HepG2 (cell line): Measurements from ENCODE around the gene XXYLT1. TPM values are rescaled to one million over a fixed set of nuclear protein-coding genes. Genes with fewer than 3 reads are reported as not detected.

Experiments
- AHR ChIP-seq: IDR thresholded peaks from 2 replicates; pipeline ENCODE4 v1.6.1; 2018; ENCODE audit warnings: missing genetic modification reagents, missing compliant biosample characterization
- ATF7 ChIP-seq, 2 experiments: fragments of 450-650 bp in 1 of 2; sonication (generic) in 1 of 2; formaldehyde crosslinking in 1 of 2; IDR thresholded peaks; 2 replicates each; pipeline versions ENCODE4 v1.4.0 to v1.6.1; 2016 to 2020; ENCODE audit warnings: antibody characterized with exemption in 1 of 2, mild to moderate bottlenecking in 1 of 2, missing genetic modification reagents in 1 of 2
- CBFB ChIP-seq: sonication (generic); formaldehyde crosslinking; IDR thresholded peaks from 2 replicates; pipeline ENCODE4 v1.4.0; 2020; ENCODE audit warnings: missing genetic modification reagents
- FOXK1 ChIP-seq: sonication (generic); formaldehyde crosslinking; IDR thresholded peaks from 2 replicates; pipeline ENCODE4 v1.4.0; 2020; ENCODE audit warnings: low read depth, missing genetic modification reagents, borderline replicate concordance
- JUN ChIP-seq: sonication (generic); formaldehyde crosslinking; IDR thresholded peaks from 2 replicates; pipeline ENCODE4 v1.4.0; 2020; ENCODE audit warnings: mild to moderate bottlenecking, missing genetic modification reagents
- KLF6 ChIP-seq: IDR thresholded peaks from 2 replicates; pipeline ENCODE4 v1.8.0; 2016; ENCODE audit warnings: missing biosample characterization, missing genetic modification reagents
- NFKBIZ ChIP-seq: IDR thresholded peaks from 2 replicates; pipeline ENCODE4 v1.6.1; 2018; ENCODE audit warnings: missing genetic modification reagents, missing compliant biosample characterization
- PHF21A ChIP-seq: sonication (generic); formaldehyde crosslinking; IDR thresholded peaks from 2 replicates; pipeline ENCODE4 v1.5.0; 2020; ENCODE audit warnings: mild to moderate bottlenecking, missing genetic modification reagents
- PLRG1 ChIP-seq: fragments of 450-650 bp; conservative IDR thresholded peaks from 2 replicates; pipeline ENCODE4 v1.6.1; 2016
- SAP130 ChIP-seq: IDR thresholded peaks from 2 replicates; pipeline ENCODE4 v1.6.1; 2016; ENCODE audit warnings: low read depth
- SOX13 ChIP-seq, 3 experiments: fragments of 450-650 bp in 1 of 3; sonication (generic) in 1 of 3; formaldehyde crosslinking in 1 of 3; IDR thresholded peaks in 2 of 3; conservative IDR thresholded peaks in 1 of 3; 2 replicates each; pipeline versions ENCODE4 v1.5.0 to v1.6.1; 2016 to 2020; ENCODE audit warnings: antibody characterized with exemption in 1 of 3, mild to moderate bottlenecking in 1 of 3, missing compliant biosample characterization in 1 of 3, missing genetic modification reagents in 1 of 3, moderate library complexity in 1 of 3
- ZNF251 ChIP-seq: sonication (generic); formaldehyde crosslinking; IDR thresholded peaks from 2 replicates; pipeline ENCODE4 v1.9.0; 2021; ENCODE audit warnings: mild to moderate bottlenecking, missing genetic modification reagents
- ZNF501 ChIP-seq: sonication (generic); formaldehyde crosslinking; IDR thresholded peaks from 2 replicates; pipeline ENCODE4 v1.5.1; 2020; ENCODE audit warnings: mild to moderate bottlenecking, moderate library complexity, missing genetic modification reagents
- polyA plus RNA-seq, 8 experiments: library from polyadenylated mRNA; depleted of rRNA in 3 of 8; stranded (reverse) in 7 of 8; unstranded in 1 of 8; fragments of >200 nt; fragmentation: Illumina TruSeq in 4 of 8; extraction: Trizol in 4 of 8; gene quantifications; 2 replicates each; pipeline versions ENCODE4 v1.2.1 to v1.2.3, GENCODE V29; 2011 to 2016; ENCODE audit warnings: low read depth in 4 of 8, missing spikeins in 1 of 8, mixed read lengths in 1 of 8; ENCODE audit not compliant: insufficient read depth in 1 of 8
- total RNA-seq, 5 experiments: library from RNA; depleted of rRNA; stranded (reverse); fragments of >200 nt; fragmentation: Illumina TruSeq; extraction: Trizol; gene quantifications; 2 replicates each; pipeline ENCODE4 v1.2.3, GENCODE V29; 2016; ENCODE audit warnings: low read depth in 1 of 5
- TF ChIP-seq, protein P1 (sequence below): sonication (generic); formaldehyde crosslinking; IDR thresholded peaks from one replicate; pipeline ENCODE4 v1.5.1; 2020; ENCODE audit warnings: mild to moderate bottlenecking, missing genetic modification reagents; ENCODE audit errors: not compliant biosample characterization
- TF ChIP-seq, protein P2 (sequence below): sonication (generic); formaldehyde crosslinking; IDR thresholded peaks from 2 replicates; pipeline ENCODE4 v1.9.0; 2022; ENCODE audit warnings: missing genetic modification reagents, mild to moderate bottlenecking, borderline replicate concordance
- TF ChIP-seq, protein P3 (sequence below): sonication (generic); formaldehyde crosslinking; IDR thresholded peaks from 2 replicates; pipeline ENCODE4 v1.9.0; 2021; ENCODE audit warnings: missing genetic modification reagents, borderline replicate concordance

Gene XXYLT1
- total and polyA plus RNA-seq, 2 of the 13 experiments (the other 11 are each of a cell fraction or from before 2014, with no cell fraction given): 17.7 to 19.0 TPM

DNA sequence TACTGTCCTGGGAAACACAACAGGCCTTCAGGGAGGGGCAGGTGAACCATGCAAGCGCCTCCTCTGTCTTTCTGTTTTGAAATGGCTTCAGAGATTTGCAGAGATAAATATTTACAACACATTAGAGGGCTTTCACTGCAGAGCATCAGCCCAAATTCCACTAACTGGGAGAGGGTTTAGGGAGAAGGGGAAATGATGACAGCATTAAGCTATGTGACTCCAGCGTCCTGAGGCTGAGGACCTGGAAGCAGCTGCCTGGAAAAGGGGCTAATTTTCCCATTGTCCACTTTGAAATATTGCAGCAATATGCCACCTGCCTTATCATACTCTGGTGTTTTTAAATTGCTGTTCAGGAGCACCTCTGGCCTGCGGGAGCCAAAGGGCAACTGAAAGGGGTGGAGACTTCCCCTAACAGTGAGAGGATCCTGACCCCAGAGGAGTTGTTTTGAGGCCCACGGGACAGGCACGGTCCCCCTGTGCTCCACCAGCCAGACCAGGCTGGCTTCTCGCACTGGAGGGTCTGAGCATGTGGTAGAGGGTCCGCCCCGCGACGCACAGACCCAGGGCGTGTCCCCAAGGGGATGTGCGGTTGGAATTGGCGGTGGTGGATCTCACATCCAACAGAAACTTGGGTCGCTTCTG is 110.6 kb downstream of the XXYLT1 start (continued):
- TF ChIP-seq, protein P1, sequence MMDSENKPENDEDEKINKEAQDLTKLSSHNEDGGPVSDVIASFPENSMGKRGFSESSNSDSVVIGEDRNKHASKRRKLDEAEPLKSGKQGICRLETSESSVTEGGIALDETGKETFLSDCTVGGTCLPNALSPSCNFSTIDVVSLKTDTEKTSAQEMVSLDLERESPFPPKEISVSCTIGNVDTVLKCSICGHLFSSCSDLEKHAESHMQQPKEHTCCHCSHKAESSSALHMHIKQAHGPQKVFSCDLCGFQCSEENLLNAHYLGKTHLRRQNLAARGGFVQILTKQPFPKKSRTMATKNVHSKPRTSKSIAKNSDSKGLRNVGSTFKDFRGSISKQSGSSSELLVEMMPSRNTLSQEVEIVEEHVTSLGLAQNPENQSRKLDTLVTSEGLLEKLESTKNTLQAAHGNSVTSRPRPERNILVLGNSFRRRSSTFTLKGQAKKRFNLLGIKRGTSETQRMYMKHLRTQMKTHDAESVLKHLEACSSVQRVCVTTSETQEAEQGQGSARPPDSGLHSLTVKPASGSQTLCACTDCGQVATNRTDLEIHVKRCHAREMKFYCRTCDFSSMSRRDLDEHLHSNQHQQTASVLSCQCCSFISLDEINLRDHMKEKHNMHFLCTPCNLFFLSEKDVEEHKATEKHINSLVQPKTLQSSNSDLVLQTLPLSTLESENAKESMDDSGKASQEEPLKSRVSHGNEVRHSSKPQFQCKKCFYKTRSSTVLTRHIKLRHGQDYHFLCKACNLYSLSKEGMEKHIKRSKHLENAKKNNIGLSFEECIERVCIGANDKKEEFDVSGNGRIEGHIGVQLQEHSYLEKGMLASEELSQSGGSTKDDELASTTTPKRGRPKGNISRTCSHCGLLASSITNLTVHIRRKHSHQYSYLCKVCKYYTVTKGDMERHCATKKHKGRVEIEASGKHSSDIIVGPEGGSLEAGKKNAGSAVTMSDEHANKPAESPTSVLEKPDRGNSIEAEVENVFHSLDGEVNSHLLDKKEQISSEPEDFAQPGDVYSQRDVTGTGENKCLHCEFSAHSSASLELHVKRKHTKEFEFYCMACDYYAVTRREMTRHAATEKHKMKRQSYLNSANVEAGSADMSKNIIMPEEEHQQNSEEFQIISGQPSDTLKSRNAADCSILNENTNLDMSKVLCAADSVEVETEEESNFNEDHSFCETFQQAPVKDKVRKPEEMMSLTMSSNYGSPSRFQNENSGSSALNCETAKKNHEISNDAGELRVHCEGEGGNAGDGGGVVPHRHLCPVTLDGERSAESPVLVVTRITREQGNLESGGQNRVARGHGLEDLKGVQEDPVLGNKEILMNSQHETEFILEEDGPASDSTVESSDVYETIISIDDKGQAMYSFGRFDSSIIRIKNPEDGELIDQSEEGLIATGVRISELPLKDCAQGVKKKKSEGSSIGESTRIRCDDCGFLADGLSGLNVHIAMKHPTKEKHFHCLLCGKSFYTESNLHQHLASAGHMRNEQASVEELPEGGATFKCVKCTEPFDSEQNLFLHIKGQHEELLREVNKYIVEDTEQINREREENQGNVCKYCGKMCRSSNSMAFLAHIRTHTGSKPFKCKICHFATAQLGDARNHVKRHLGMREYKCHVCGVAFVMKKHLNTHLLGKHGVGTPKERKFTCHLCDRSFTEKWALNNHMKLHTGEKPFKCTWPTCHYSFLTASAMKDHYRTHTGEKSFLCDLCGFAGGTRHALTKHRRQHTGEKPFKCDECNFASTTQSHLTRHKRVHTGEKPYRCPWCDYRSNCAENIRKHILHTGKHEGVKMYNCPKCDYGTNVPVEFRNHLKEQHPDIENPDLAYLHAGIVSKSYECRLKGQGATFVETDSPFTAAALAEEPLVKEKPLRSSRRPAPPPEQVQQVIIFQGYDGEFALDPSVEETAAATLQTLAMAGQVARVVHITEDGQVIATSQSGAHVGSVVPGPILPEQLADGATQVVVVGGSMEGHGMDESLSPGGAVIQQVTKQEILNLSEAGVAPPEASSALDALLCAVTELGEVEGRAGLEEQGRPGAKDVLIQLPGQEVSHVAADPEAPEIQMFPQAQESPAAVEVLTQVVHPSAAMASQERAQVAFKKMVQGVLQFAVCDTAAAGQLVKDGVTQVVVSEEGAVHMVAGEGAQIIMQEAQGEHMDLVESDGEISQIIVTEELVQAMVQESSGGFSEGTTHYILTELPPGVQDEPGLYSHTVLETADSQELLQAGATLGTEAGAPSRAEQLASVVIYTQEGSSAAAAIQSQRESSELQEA (CRISPR knock-in tag): no peak
- TF ChIP-seq FOXK1 (CRISPR knock-in tag) (peak; percentile 50; the same call in 1 of the 2 replicates), NFKBIZ (CRISPR knock-in tag) (no peak), SAP130 (peak; percentile 59), ZNF251 (CRISPR knock-in tag) (no peak), KLF6 (CRISPR knock-in tag) (0 out of 2 replicates have a peak, but pooled peaks have one; percentile 49), PHF21A (CRISPR knock-in tag) (peak; percentile 96), SOX13 (IDR thresholded peaks at IDR 0.05) (peak; percentile 89), SOX13 (CRISPR knock-in tag; conservative IDR thresholded peaks at IDR 0.05 in 1 of 2, IDR thresholded peaks at IDR 0.05 in 1 of 2) (peak in 1 of 2 experiments; percentile 91; a peak in 2 of 4 replicates), JUN (CRISPR knock-in tag) (peak; percentile 71; the same call in 1 of the 2 replicates), PLRG1 (no peak), ATF7 (IDR thresholded peaks at IDR 0.05) (no peak), ATF7 (CRISPR knock-in tag; IDR thresholded peaks at IDR 0.05) (peak; percentile 76), AHR (CRISPR knock-in tag) (0 out of 2 replicates have a peak, but pooled peaks have one; percentile 21), CBFB (CRISPR knock-in tag) (no peak), ZNF501 (CRISPR knock-in tag) (peak; percentile 71; the same call in 1 of the 2 replicates)
- TF ChIP-seq, protein P2, sequence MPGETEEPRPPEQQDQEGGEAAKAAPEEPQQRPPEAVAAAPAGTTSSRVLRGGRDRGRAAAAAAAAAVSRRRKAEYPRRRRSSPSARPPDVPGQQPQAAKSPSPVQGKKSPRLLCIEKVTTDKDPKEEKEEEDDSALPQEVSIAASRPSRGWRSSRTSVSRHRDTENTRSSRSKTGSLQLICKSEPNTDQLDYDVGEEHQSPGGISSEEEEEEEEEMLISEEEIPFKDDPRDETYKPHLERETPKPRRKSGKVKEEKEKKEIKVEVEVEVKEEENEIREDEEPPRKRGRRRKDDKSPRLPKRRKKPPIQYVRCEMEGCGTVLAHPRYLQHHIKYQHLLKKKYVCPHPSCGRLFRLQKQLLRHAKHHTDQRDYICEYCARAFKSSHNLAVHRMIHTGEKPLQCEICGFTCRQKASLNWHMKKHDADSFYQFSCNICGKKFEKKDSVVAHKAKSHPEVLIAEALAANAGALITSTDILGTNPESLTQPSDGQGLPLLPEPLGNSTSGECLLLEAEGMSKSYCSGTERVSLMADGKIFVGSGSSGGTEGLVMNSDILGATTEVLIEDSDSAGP (CRISPR knock-in tag): peak; percentile 76; the same call in 1 of the 2 replicates
- TF ChIP-seq, protein P3, sequence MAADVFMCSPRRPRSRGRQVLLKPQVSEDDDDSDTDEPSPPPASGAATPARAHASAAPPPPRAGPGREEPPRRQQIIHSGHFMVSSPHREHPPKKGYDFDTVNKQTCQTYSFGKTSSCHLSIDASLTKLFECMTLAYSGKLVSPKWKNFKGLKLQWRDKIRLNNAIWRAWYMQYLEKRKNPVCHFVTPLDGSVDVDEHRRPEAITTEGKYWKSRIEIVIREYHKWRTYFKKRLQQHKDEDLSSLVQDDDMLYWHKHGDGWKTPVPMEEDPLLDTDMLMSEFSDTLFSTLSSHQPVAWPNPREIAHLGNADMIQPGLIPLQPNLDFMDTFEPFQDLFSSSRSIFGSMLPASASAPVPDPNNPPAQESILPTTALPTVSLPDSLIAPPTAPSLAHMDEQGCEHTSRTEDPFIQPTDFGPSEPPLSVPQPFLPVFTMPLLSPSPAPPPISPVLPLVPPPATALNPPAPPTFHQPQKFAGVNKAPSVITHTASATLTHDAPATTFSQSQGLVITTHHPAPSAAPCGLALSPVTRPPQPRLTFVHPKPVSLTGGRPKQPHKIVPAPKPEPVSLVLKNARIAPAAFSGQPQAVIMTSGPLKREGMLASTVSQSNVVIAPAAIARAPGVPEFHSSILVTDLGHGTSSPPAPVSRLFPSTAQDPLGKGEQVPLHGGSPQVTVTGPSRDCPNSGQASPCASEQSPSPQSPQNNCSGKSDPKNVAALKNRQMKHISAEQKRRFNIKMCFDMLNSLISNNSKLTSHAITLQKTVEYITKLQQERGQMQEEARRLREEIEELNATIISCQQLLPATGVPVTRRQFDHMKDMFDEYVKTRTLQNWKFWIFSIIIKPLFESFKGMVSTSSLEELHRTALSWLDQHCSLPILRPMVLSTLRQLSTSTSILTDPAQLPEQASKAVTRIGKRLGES (CRISPR knock-in tag): no peak
